ENCODE data around the gene IKBKG.
"Not testable (repeated sequence)": the region's sequence is repeated elsewhere in the genome, so short reads cannot be mapped to it uniquely, and the experiment has no call there.

IKBKG gene

DNA sequence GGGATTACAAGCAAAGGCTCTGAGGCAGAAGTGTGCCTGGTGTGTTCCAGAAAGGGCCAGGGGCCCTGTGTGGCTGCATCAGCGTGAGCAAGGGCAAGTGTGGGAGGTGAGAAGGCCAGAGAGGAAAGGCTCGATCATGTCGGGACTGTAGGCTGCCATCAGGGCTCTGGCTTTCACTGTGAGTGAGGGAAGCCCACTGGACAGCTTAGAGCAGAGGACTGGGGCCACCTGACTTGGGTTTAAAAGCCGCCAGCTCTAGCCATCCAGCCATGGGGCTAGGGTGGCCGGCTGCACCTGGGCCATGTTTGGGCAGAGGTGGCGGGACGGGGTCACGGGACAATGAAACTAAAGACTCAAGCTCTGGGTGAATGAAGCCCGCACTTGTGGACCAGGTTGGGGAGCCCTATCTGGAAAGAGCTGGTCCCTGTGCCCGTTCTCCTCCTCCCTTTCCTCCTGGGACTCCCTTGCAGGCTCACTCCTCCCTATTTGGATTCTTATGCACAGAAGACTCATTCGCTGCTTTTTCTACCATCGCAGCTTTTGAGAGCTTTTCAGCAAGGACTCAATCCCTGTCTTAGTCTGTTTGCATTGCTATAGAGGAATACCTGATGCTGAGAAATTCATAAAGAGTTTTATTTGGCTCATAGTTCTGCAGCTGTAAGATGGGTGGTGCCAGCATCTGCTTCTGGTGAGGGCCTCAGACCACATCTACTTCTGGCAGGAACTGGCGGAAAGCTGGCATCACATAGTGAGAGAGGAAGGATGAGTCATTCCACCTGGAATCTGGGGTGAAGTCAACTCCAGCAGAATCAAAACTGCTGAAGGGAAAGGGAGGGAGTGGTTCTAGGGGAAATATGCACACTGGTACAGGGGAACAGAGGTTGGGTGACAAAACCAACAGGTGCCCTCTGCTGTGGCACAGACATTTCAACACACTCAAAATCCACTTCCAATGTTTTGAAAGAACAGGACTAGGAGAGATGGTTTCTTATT, 56.3 kb downstream of the IKBKG start:
- no CpG with 5 or more reads among the region's 13 CpGs for WGBS, 2 donors (ENCODE audit: extremely low coverage in 2 of 2, insufficient read length in 2 of 2, insufficient replicate concordance in 1 of 2)
- Histone ChIP-seq H2BK5ac (ENCODE audit: low read length) (no peak overlapping the region), H3K4me2 (ENCODE audit: insufficient read depth, low read length, poor library complexity, severe bottlenecking) (no peak overlapping the region), H2AFZ (ENCODE audit: low read length) (no peak overlapping the region), H2BK12ac (ENCODE audit: low read length) (no peak overlapping the region), H3K23ac (ENCODE audit: low read depth, low read length, poor library complexity) (no peak overlapping the region), H3K9me3 (replicated peaks in 1 of 2; ENCODE audit: control insufficient read depth in 2 of 2, insufficient read depth in 1 of 2, low read depth in 1 of 2, low read length in 2 of 2) (no peaks in the 10 kb centered on the region), H4K8ac (ENCODE audit: low read depth, low read length) (no peak overlapping the region), H2BK120ac (ENCODE audit: low read depth, low read length) (no peak overlapping the region), H3K79me1 (ENCODE audit: low read depth, low read length) (no peaks in the 10 kb centered on the region), H2AK5ac (ENCODE audit: low read depth, low read length) (no peak overlapping the region), H3K9ac (ENCODE audit: low read depth, low read length, poor library complexity) (no peak overlapping the region), H3K4me1 (ENCODE audit: control insufficient read depth in 2 of 2, insufficient read depth in 1 of 2, low read depth in 1 of 2, low read length in 2 of 2) (no peaks in the 10 kb centered on the region), H3K4me3 (ENCODE audit: low read length in 2 of 2) (no peak overlapping the region), H3K18ac (ENCODE audit: low read length) (no peak overlapping the region), H3K36me3 (replicated peaks in 1 of 2; ENCODE audit: control insufficient read depth in 2 of 2, insufficient read depth in 2 of 2, low read length in 2 of 2) (no peaks in the 10 kb centered on the region), H3K27me3 (ENCODE audit: control insufficient read depth in 3 of 3, insufficient read depth in 3 of 3, low read depth in 1 of 3, low read length in 3 of 3) (peaks cover 0 to 23% (median 0%) of the 10 kb centered on the region in 3 experiments), H4K91ac (ENCODE audit: low read depth, low read length, poor library complexity) (no peak overlapping the region), H2BK15ac (ENCODE audit: low read length) (no peak overlapping the region), H3K14ac (ENCODE audit: low read length) (no peak overlapping the region), H3K27ac (replicated peaks; ENCODE audit: low read length) (no peak overlapping the region), H3K4ac (ENCODE audit: low read length) (no peak overlapping the region)
- no peak for DNase-seq (ENCODE audit: low spot score)

DNA sequence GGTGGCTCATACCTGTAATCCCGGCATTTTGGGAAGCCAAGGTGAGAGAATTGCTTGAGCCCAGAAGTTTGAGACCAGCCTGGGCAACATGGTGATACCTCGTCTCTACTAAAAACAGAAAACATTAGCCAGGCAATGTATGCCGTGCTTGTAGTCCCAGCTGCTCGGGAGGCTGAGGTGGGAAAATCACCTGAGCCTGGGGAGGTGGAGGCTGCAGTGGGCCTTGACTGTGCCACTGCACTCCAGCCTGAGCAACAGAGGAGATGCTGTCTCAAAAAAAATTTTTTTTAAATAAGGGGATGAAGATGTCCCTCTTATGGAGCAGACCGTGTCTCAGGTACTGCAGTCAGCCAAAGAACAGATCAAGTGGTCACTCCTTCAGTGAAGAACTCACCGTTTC, 58.1 kb downstream of the IKBKG start:
- H3K4me3 ChIP-seq (ENCODE audit: low read length in 2 of 2): no peak overlapping the region
- H2BK12ac ChIP-seq (ENCODE audit: low read length): no peak overlapping the region
- H2BK120ac ChIP-seq (ENCODE audit: low read depth, low read length): no peak overlapping the region
- H3K4me1 ChIP-seq (ENCODE audit: control insufficient read depth in 2 of 2, insufficient read depth in 1 of 2, low read depth in 1 of 2, low read length in 2 of 2): no peaks in the 10 kb centered on the region
- H3K36me3 ChIP-seq (replicated peaks in 1 of 2; ENCODE audit: control insufficient read depth in 2 of 2, insufficient read depth in 2 of 2, low read length in 2 of 2): no peaks in the 10 kb centered on the region
- H2BK15ac ChIP-seq (ENCODE audit: low read length): no peak overlapping the region
- H3K27ac ChIP-seq (replicated peaks; ENCODE audit: low read length): no peak overlapping the region
- DNase-seq (ENCODE audit: low spot score): no peak
- no peak overlapping the region for H4K8ac ChIP-seq (ENCODE audit: low read depth, low read length)
- H3K4ac ChIP-seq (ENCODE audit: low read length): no peak overlapping the region
- no peak overlapping the region for H2AFZ ChIP-seq (ENCODE audit: low read length)
- H3K23ac ChIP-seq (ENCODE audit: low read depth, low read length, poor library complexity): no peak overlapping the region
- H3K27me3 ChIP-seq (ENCODE audit: control insufficient read depth in 3 of 3, insufficient read depth in 3 of 3, low read depth in 1 of 3, low read length in 3 of 3): peaks cover 0 to 24% (median 0%) of the 10 kb centered on the region in 3 experiments
- H3K9ac ChIP-seq (ENCODE audit: low read depth, low read length, poor library complexity): no peak overlapping the region
- no peak overlapping the region for H4K91ac ChIP-seq (ENCODE audit: low read depth, low read length, poor library complexity)
- no peaks in the 10 kb centered on the region for H3K79me1 ChIP-seq (ENCODE audit: low read depth, low read length)
- H3K14ac ChIP-seq (ENCODE audit: low read length): no peak overlapping the region
- no peak overlapping the region for H3K4me2 ChIP-seq (ENCODE audit: insufficient read depth, low read length, poor library complexity, severe bottlenecking)
- H2BK5ac ChIP-seq (ENCODE audit: low read length): no peak overlapping the region
- no peak overlapping the region for H3K18ac ChIP-seq (ENCODE audit: low read length)
- WGBS, 2 donors (ENCODE audit: extremely low coverage in 2 of 2, insufficient read length in 2 of 2, insufficient replicate concordance in 1 of 2): no CpG with 5 or more reads among the region's 6 CpGs
- H3K9me3 ChIP-seq (replicated peaks in 1 of 2; ENCODE audit: control insufficient read depth in 2 of 2, insufficient read depth in 1 of 2, low read depth in 1 of 2, low read length in 2 of 2): no peaks in the 10 kb centered on the region
- no peak overlapping the region for H2AK5ac ChIP-seq (ENCODE audit: low read depth, low read length)

DNA sequence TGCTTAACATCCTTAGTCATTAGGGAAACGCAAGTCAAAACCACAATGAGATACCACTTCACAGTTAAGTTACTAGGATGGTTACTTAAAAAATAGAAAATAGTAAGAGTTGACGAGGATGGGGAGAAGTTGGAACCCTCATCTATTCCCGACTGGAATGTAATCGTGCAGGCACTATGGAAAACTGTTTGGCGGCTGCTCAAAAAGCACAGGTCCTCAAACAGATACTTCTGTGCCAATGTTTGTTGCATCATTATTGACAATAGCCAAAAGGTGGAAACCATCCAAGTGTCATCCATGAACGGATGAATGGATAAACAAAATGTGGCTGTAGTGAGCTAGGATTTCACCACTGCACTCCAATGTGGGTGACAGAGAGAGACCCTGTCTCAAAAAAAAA, 60.0 kb downstream of the IKBKG start:
- Histone ChIP-seq H3K23ac (ENCODE audit: low read depth, low read length, poor library complexity) (no peak overlapping the region), H4K8ac (ENCODE audit: low read depth, low read length) (no peak overlapping the region), H4K91ac (ENCODE audit: low read depth, low read length, poor library complexity) (no peak overlapping the region), H3K18ac (ENCODE audit: low read length) (no peak overlapping the region), H3K9ac (ENCODE audit: low read depth, low read length, poor library complexity) (no peak overlapping the region), H2BK5ac (ENCODE audit: low read length) (no peak overlapping the region), H3K9me3 (replicated peaks in 1 of 2; ENCODE audit: control insufficient read depth in 2 of 2, insufficient read depth in 1 of 2, low read depth in 1 of 2, low read length in 2 of 2) (no peaks in the 10 kb centered on the region), H2AFZ (ENCODE audit: low read length) (no peak overlapping the region), H2BK120ac (ENCODE audit: low read depth, low read length) (no peak overlapping the region), H3K14ac (ENCODE audit: low read length) (no peak overlapping the region), H3K79me1 (ENCODE audit: low read depth, low read length) (no peaks in the 10 kb centered on the region), H3K27me3 (ENCODE audit: control insufficient read depth in 3 of 3, insufficient read depth in 3 of 3, low read depth in 1 of 3, low read length in 3 of 3) (peaks cover 0 to 22% (median 0%) of the 10 kb centered on the region in 3 experiments), H3K27ac (replicated peaks; ENCODE audit: low read length) (no peak overlapping the region), H3K4ac (ENCODE audit: low read length) (no peak overlapping the region), H3K4me3 (ENCODE audit: low read length in 2 of 2) (no peak overlapping the region), H2BK15ac (ENCODE audit: low read length) (no peak overlapping the region), H2AK5ac (ENCODE audit: low read depth, low read length) (no peak overlapping the region), H3K4me2 (ENCODE audit: insufficient read depth, low read length, poor library complexity, severe bottlenecking) (no peak overlapping the region), H3K4me1 (ENCODE audit: control insufficient read depth in 2 of 2, insufficient read depth in 1 of 2, low read depth in 1 of 2, low read length in 2 of 2) (no peaks in the 10 kb centered on the region), H3K36me3 (replicated peaks in 1 of 2; ENCODE audit: control insufficient read depth in 2 of 2, insufficient read depth in 2 of 2, low read length in 2 of 2) (no peaks in the 10 kb centered on the region), H2BK12ac (ENCODE audit: low read length) (no peak overlapping the region)
- DNase-seq (ENCODE audit: low spot score): no peak
- no CpG with 5 or more reads among the region's 6 CpGs for WGBS, 2 donors (ENCODE audit: extremely low coverage in 2 of 2, insufficient read length in 2 of 2, insufficient replicate concordance in 1 of 2)

DNA sequence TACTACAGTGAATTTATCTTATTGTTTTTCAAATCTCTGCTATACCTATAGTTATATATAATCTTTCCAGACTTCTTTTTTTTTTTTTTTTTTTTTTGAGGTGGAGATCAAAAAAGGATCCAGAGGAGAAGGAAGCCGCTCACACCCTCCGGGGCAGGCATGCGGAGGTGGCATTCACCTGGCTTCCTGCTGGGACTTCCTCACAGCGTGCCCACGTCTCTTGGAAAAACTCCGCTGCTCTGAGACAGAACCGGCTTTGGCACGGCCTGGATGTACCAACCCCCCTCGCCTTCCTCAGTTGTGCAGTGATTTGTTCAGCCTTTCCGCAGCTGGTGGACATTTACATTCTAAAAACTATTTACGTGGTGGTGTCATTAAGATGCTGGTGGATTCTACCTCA, 60.6 kb downstream of the IKBKG start:
- H4K91ac ChIP-seq (ENCODE audit: low read depth, low read length, poor library complexity); H3K36me3 ChIP-seq (replicated peaks in 1 of 2; ENCODE audit: control insufficient read depth in 2 of 2, insufficient read depth in 2 of 2, low read length in 2 of 2); H3K4me2 ChIP-seq (ENCODE audit: insufficient read depth, low read length, poor library complexity, severe bottlenecking); H3K4ac ChIP-seq (ENCODE audit: low read length); H2BK12ac ChIP-seq (ENCODE audit: low read length); H3K27ac ChIP-seq (replicated peaks; ENCODE audit: low read length); H2AK5ac ChIP-seq (ENCODE audit: low read depth, low read length); H3K14ac ChIP-seq (ENCODE audit: low read length); H2BK120ac ChIP-seq (ENCODE audit: low read depth, low read length); H3K18ac ChIP-seq (ENCODE audit: low read length); H3K9me3 ChIP-seq (replicated peaks in 1 of 2; ENCODE audit: control insufficient read depth in 2 of 2, insufficient read depth in 1 of 2, low read depth in 1 of 2, low read length in 2 of 2); H3K79me1 ChIP-seq (ENCODE audit: low read depth, low read length); H3K23ac ChIP-seq (ENCODE audit: low read depth, low read length, poor library complexity); DNase-seq (ENCODE audit: low spot score); H2BK15ac ChIP-seq (ENCODE audit: low read length); H3K9ac ChIP-seq (ENCODE audit: low read depth, low read length, poor library complexity); H3K4me1 ChIP-seq (ENCODE audit: control insufficient read depth in 2 of 2, insufficient read depth in 1 of 2, low read depth in 1 of 2, low read length in 2 of 2); H3K4me3 ChIP-seq (ENCODE audit: low read length in 2 of 2); H2AFZ ChIP-seq (ENCODE audit: low read length); H2BK5ac ChIP-seq (ENCODE audit: low read length); H4K8ac ChIP-seq (ENCODE audit: low read depth, low read length): not testable (repeated sequence)
- WGBS, 2 donors (ENCODE audit: extremely low coverage in 2 of 2, insufficient read length in 2 of 2, insufficient replicate concordance in 1 of 2): no CpG with 5 or more reads among the region's 11 CpGs
- H3K27me3 ChIP-seq (ENCODE audit: control insufficient read depth in 3 of 3, insufficient read depth in 3 of 3, low read depth in 1 of 3, low read length in 3 of 3): peaks cover 0 to 22% (median 0%) of the 10 kb centered on the region in 3 experiments

All from neuronal stem cell (in vitro differentiated cells).